ENCODE measurements around the gene STK24. TPM values are rescaled to one million over a fixed set of nuclear protein-coding genes. Genes with fewer than 3 reads are reported as not detected.

STK24 gene
- polyA plus RNA-seq, 3 donors, result 14.2 to 59.8 (median 28.9) TPM

DNA sequence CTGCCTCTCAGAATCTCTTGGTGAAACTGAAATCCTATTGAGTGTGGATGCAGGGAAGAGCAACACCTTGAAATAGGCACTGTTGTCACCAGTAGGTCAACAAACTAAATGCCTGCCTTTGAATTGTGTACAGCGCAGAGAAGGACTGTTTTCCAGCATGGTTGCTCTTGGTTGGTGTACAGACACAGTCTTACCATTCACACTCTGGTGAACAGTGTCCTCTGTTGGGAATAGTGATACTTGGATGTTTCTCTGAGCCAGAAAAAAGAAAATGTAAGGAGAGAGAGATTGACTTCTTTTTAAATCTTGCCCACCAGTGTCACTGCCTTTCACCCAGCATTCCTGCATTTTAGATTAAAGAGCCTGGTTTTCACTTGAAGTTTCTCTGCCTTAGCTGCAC lies 179.7 kb downstream of the STK24 start:
- Histone ChIP-seq H4K20me1 (ENCODE audit: insufficient read depth, low read length) (no peaks in the 10 kb centered on the region), H3K27me3 (ENCODE audit: control insufficient read depth in 2 of 2, insufficient read depth in 2 of 2, low read length in 2 of 2) (no peaks in the 10 kb centered on the region), H3K36me3 (replicated peaks in 1 of 2; ENCODE audit: control insufficient read depth in 1 of 2, insufficient read depth in 2 of 2, low read length in 2 of 2) (no peaks in the 10 kb centered on the region), H2AFZ (ENCODE audit: insufficient read depth, low read depth, low read length, poor library complexity, severe bottlenecking) (no peak overlapping the region), H3K4me1 (ENCODE audit: control insufficient read depth in 1 of 2, insufficient read depth in 2 of 2, low read length in 2 of 2) (no peaks in the 10 kb centered on the region), H3K9ac (ENCODE audit: insufficient read depth, low read length, poor library complexity, severe bottlenecking) (no peak overlapping the region), H3K79me2 (ENCODE audit: insufficient read depth, low read length) (no peaks in the 10 kb centered on the region), H3K9me3 (replicated peaks in 1 of 2; ENCODE audit: control insufficient read depth in 1 of 2, insufficient read depth in 1 of 2, low read length in 2 of 2) (no peaks in the 10 kb centered on the region), H3K4me3 (replicated peaks in 1 of 3; ENCODE audit: low read depth in 2 of 3, low read length in 3 of 3) (no peak overlapping the region), H3K4me2 (replicated peaks; ENCODE audit: extremely low read depth, low read length, poor library complexity, severe bottlenecking) (no peak overlapping the region), H3K27ac (ENCODE audit: low read depth in 1 of 2, low read length in 2 of 2) (no peak overlapping the region)
- peaks cover 3 to 5% (median 3%) of the 10 kb centered on the region in 3 donors for H3K27me3 Mint-ChIP-seq (ENCODE audit: low read depth in 3 of 3)
- H3K4me3 Mint-ChIP-seq, result no peak overlapping the region
- no peak for DNase-seq
- H3K4me1 Mint-ChIP-seq, result no peaks in the 10 kb centered on the region
- H3K9me3 Mint-ChIP-seq, result no peaks in the 10 kb centered on the region
- intact Hi-C loops (cut with micrococcal nuclease), result no loop called here
- no CpG with 5 or more reads among the region's 1 CpG for WGBS (ENCODE audit: insufficient coverage)
- H3K36me3 Mint-ChIP-seq, result no peaks in the 10 kb centered on the region
- H3K27ac Mint-ChIP-seq, result no peak overlapping the region
- TF ChIP-seq, protein P1, sequence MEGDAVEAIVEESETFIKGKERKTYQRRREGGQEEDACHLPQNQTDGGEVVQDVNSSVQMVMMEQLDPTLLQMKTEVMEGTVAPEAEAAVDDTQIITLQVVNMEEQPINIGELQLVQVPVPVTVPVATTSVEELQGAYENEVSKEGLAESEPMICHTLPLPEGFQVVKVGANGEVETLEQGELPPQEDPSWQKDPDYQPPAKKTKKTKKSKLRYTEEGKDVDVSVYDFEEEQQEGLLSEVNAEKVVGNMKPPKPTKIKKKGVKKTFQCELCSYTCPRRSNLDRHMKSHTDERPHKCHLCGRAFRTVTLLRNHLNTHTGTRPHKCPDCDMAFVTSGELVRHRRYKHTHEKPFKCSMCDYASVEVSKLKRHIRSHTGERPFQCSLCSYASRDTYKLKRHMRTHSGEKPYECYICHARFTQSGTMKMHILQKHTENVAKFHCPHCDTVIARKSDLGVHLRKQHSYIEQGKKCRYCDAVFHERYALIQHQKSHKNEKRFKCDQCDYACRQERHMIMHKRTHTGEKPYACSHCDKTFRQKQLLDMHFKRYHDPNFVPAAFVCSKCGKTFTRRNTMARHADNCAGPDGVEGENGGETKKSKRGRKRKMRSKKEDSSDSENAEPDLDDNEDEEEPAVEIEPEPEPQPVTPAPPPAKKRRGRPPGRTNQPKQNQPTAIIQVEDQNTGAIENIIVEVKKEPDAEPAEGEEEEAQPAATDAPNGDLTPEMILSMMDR (IDR thresholded peaks at IDR 0.05), result no peak

DNA sequence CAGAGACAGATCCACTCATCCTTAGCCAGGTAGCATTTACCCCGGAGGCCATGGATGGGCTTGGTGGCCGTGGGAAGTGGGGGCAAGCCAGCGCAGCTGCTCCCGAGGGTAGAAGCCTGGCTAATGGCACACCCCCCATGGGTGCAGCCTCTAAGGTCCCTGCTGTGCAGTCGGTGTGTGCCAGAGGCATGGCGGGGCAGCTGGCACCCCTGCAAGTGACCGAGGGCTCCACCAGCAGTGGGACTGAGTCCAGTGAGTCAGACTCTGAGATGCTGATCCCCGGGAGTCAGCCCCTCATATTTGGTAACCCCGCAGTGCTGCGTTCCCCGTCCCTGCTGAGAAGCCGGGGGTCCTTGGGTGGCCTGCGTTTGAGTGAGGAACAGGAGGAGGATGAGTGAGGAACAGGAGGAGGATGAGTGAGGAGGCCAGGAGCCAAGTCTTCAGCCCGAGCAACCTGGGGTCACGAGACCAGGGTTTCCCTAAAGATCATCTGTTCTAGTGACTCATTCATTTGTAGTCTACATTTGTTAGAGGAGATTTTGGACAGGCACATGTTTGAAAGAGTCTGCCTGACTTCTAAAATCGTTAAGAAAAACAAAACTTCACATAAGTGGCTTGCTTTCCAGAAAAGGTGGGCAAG lies 180.7 kb downstream of the STK24 start:
- Histone ChIP-seq H3K27ac (ENCODE audit: low read depth in 1 of 2, low read length in 2 of 2) (no peak overlapping the region), H3K4me1 (ENCODE audit: control insufficient read depth in 1 of 2, insufficient read depth in 2 of 2, low read length in 2 of 2) (no peaks in the 10 kb centered on the region), H3K9ac (ENCODE audit: insufficient read depth, low read length, poor library complexity, severe bottlenecking) (no peak overlapping the region), H3K36me3 (replicated peaks in 1 of 2; ENCODE audit: control insufficient read depth in 1 of 2, insufficient read depth in 2 of 2, low read length in 2 of 2) (no peaks in the 10 kb centered on the region), H4K20me1 (ENCODE audit: insufficient read depth, low read length) (no peaks in the 10 kb centered on the region), H3K9me3 (replicated peaks in 1 of 2; ENCODE audit: control insufficient read depth in 1 of 2, insufficient read depth in 1 of 2, low read length in 2 of 2) (no peaks in the 10 kb centered on the region), H3K4me2 (replicated peaks; ENCODE audit: extremely low read depth, low read length, poor library complexity, severe bottlenecking) (no peak overlapping the region), H2AFZ (ENCODE audit: insufficient read depth, low read depth, low read length, poor library complexity, severe bottlenecking) (no peak overlapping the region), H3K79me2 (ENCODE audit: insufficient read depth, low read length) (no peaks in the 10 kb centered on the region), H3K4me3 (replicated peaks in 1 of 3; ENCODE audit: low read depth in 2 of 3, low read length in 3 of 3) (no peak overlapping the region), H3K27me3 (ENCODE audit: control insufficient read depth in 2 of 2, insufficient read depth in 2 of 2, low read length in 2 of 2) (no peaks in the 10 kb centered on the region)
- H3K9me3 Mint-ChIP-seq, result no peaks in the 10 kb centered on the region
- peaks cover 1 to 5% (median 2%) of the 10 kb centered on the region in 3 donors for H3K27me3 Mint-ChIP-seq (ENCODE audit: low read depth in 3 of 3)
- H3K36me3 Mint-ChIP-seq, result no peaks in the 10 kb centered on the region
- no peak for DNase-seq
- WGBS (ENCODE audit: insufficient coverage), result 93% methylated on average over 12 of the region's 16 CpGs
- no peak overlapping the region for H3K27ac Mint-ChIP-seq
- TF ChIP-seq, protein P1 (IDR thresholded peaks at IDR 0.05), result no peak
- intact Hi-C loops (cut with micrococcal nuclease), result no loop called here
- H3K4me3 Mint-ChIP-seq, result no peak overlapping the region
- no peaks in the 10 kb centered on the region for H3K4me1 Mint-ChIP-seq

Other genes starting within 250 kb of the STK24 start
- not detected for gene SLC15A1, start 175.6 kb upstream of the STK24 start, polyA plus RNA-seq